ENCODE measurements around the gene IL17D. TPM values are rescaled to one million over a fixed set of nuclear protein-coding genes. Genes with fewer than 3 reads are reported as not detected.

IL17D gene
- total and polyA plus RNA-seq, 2 experiments from 2014 or later = 3.7 to 11.0 TPM

GRCh38 chr13:20711301-20712044 lies 8.0 kb downstream of the IL17D start:
- TF ChIP-seq EZH2 (IDR thresholded peaks at IDR 0.05; ENCODE audit: borderline replicate concordance) (no peak), EZH2phosphoT487 (IDR thresholded peaks at IDR 0.05; ENCODE audit: low read depth, severe bottlenecking, unreplicated experiment) (no peak), CTCF (IDR thresholded peaks at IDR 0.05; ENCODE audit: poor library complexity) (no peak)
- Histone ChIP-seq H3K9me2 (replicated peaks; ENCODE audit: insufficient read depth) (no peaks in the 10 kb centered on the region), H3K4me3 (no peak overlapping the region), H2AFZ (no peak overlapping the region), H3K36me3 (replicated peaks; ENCODE audit: insufficient read depth, low read depth) (no peaks in the 10 kb centered on the region), H3K27ac (no peak overlapping the region), H3K27me3 (no peaks in the 10 kb centered on the region), H4K20me1 (ENCODE audit: insufficient read depth, poor library complexity, severe bottlenecking) (no peaks in the 10 kb centered on the region), H3K79me2 (no peaks in the 10 kb centered on the region), H3K4me1 (ENCODE audit: insufficient read depth) (peaks cover 7% of the 10 kb centered on the region), H3K9me3 (ENCODE audit: low read depth) (no peaks in the 10 kb centered on the region), H3K4me2 (no peak overlapping the region)
- WGBS (ENCODE audit: low lambda C conversion rate, missing lambda C conversion rate) = 85% methylated on average over 13 of the region's 13 CpGs
- DNase-seq (ENCODE audit: low spot score) = no peak

GRCh38 chr13:20713014-20713376 lies 9.5 kb downstream of the IL17D start:
- Histone ChIP-seq H3K27me3 (no peaks in the 10 kb centered on the region), H3K36me3 (replicated peaks; ENCODE audit: insufficient read depth, low read depth) (no peaks in the 10 kb centered on the region), H3K9me3 (ENCODE audit: low read depth) (no peaks in the 10 kb centered on the region), H4K20me1 (ENCODE audit: insufficient read depth, poor library complexity, severe bottlenecking) (no peaks in the 10 kb centered on the region), H3K4me1 (ENCODE audit: insufficient read depth) (peaks cover 7% of the 10 kb centered on the region), H3K4me3 (no peak overlapping the region), H2AFZ (peak overlapping the region; percentile 69), H3K79me2 (no peaks in the 10 kb centered on the region), H3K27ac (no peak overlapping the region), H3K9me2 (replicated peaks; ENCODE audit: insufficient read depth) (no peaks in the 10 kb centered on the region), H3K4me2 (peak overlapping the region; percentile 75)
- DNase-seq (ENCODE audit: low spot score) = no peak
- WGBS (ENCODE audit: low lambda C conversion rate, missing lambda C conversion rate) = 31% methylated on average over 11 of the region's 11 CpGs
- TF ChIP-seq EZH2phosphoT487 (IDR thresholded peaks at IDR 0.05; ENCODE audit: low read depth, severe bottlenecking, unreplicated experiment) (no peak), CTCF (IDR thresholded peaks at IDR 0.05; ENCODE audit: poor library complexity) (no peak), EZH2 (IDR thresholded peaks at IDR 0.05; ENCODE audit: borderline replicate concordance) (no peak)

- H3K27ac ChIP-seq = no peak overlapping the region
- H4K20me1 ChIP-seq (ENCODE audit: insufficient read depth, poor library complexity, severe bottlenecking) = no peaks in the 10 kb centered on the region
- no peak for TF ChIP-seq EZH2phosphoT487 (IDR thresholded peaks at IDR 0.05; ENCODE audit: low read depth, severe bottlenecking, unreplicated experiment)
- TF ChIP-seq EZH2 (IDR thresholded peaks at IDR 0.05; ENCODE audit: borderline replicate concordance) = no peak
- TF ChIP-seq CTCF (IDR thresholded peaks at IDR 0.05; ENCODE audit: poor library complexity) = no peak
- no peaks in the 10 kb centered on the region for H3K36me3 ChIP-seq (replicated peaks; ENCODE audit: insufficient read depth, low read depth)
- H3K9me3 ChIP-seq (ENCODE audit: low read depth) = no peaks in the 10 kb centered on the region
- H3K27me3 ChIP-seq = no peaks in the 10 kb centered on the region
- DNase-seq (ENCODE audit: low spot score) = no peak
- no peak overlapping the region for H2AFZ ChIP-seq
- H3K4me3 ChIP-seq = no peak overlapping the region
- peaks cover 7% of the 10 kb centered on the region for H3K4me1 ChIP-seq (ENCODE audit: insufficient read depth)
- 84% methylated on average over 11 of the region's 11 CpGs for WGBS (ENCODE audit: low lambda C conversion rate, missing lambda C conversion rate)
- H3K4me2 ChIP-seq = no peak overlapping the region
- H3K9me2 ChIP-seq (replicated peaks; ENCODE audit: insufficient read depth) = no peaks in the 10 kb centered on the region
- no peaks in the 10 kb centered on the region for H3K79me2 ChIP-seq
Measured at GRCh38 chr13:20713751-20714150, 10.3 kb downstream of the IL17D start.

All from hepatocyte (in vitro differentiated cells).